Measurements from ENCODE around the gene PEMT. TPM values are rescaled to one million over a fixed set of nuclear protein-coding genes. Genes with fewer than 3 reads are reported as not detected.
A peak's percentile ranks its signal among the peaks of the same experiment; 100 is the strongest.

The PEMT gene
- total and polyA plus RNA-seq, 2 of the 8 experiments (the other 6 are each of a cell fraction or from before 2014, with no cell fraction given): 42.0 to 118 TPM

GRCh38 chr17:17539591-17539990 is 51.9 kb downstream of the PEMT start:
- H3K27me3 ChIP-seq (replicated peaks in 1 of 4; ENCODE audit: control insufficient read depth in 3 of 4, extremely low read depth in 1 of 4, insufficient read depth in 3 of 4, low read length in 3 of 4): no peaks in the 10 kb centered on the region
- H4K91ac ChIP-seq (replicated peaks; ENCODE audit: insufficient read length, low read length): no peak overlapping the region
- H3K23ac ChIP-seq (ENCODE audit: insufficient read length): no peak overlapping the region
- no peaks in the 10 kb centered on the region for H3K79me2 ChIP-seq (ENCODE audit: control insufficient read depth in 1 of 2, insufficient read depth in 2 of 2, low read length in 2 of 2)
- H3K4ac ChIP-seq (replicated peaks; ENCODE audit: insufficient read length, low read depth, low read length): no peak overlapping the region
- 90% methylated on average over 9 of the region's 10 CpGs; no CpG with 5 or more reads in 1 of the 2 experiments for WGBS, 2 experiments (ENCODE audit: extremely low coverage in 1 of 2, insufficient coverage in 1 of 2, insufficient read length in 1 of 2, insufficient replicate concordance in 2 of 2, low coverage in 1 of 2, low lambda C conversion rate in 2 of 2, missing lambda C conversion rate in 1 of 2)
- H3K4me3 ChIP-seq (ENCODE audit: extremely low read depth in 1 of 4, insufficient read depth in 2 of 4, low read depth in 3 of 4, low read length in 4 of 4): no peak overlapping the region
- no peak overlapping the region for H2BK120ac ChIP-seq (replicated peaks; ENCODE audit: low read depth, low read length)
- H3K56ac ChIP-seq (replicated peaks; ENCODE audit: insufficient read length, low read depth, low read length): no peak overlapping the region
- H3K4me2 ChIP-seq (ENCODE audit: insufficient read depth in 1 of 2, low read depth in 2 of 2, low read length in 2 of 2): no peak overlapping the region
- no peaks in the 10 kb centered on the region for H3K9me3 ChIP-seq (ENCODE audit: insufficient read depth in 2 of 2, low read depth in 1 of 2, low read length in 1 of 2)
- no peaks in the 10 kb centered on the region for H3K36me3 ChIP-seq (ENCODE audit: control insufficient read depth in 2 of 4, insufficient read depth in 4 of 4, low read length in 3 of 4)
- H4K8ac ChIP-seq (ENCODE audit: extremely low read depth, insufficient read depth, low read length): 0 out of 2 replicates have a peak overlapping the region, but pooled peaks have one; percentile 35
- no peak overlapping the region for H3K18ac ChIP-seq (ENCODE audit: extremely low read depth, low read length)
- no peaks in the 10 kb centered on the region; a peak in 1 of 7 replicates for H3K4me1 ChIP-seq (replicated peaks in 1 of 4; ENCODE audit: control insufficient read depth in 3 of 4, insufficient read depth in 4 of 4, low read length in 3 of 4)
- 0 out of 2 replicates have a peak overlapping the region, but pooled peaks have one; percentile 19 for H2AK5ac ChIP-seq (ENCODE audit: low read depth, low read length)
- DNase-seq (ENCODE audit: low read depth in 1 of 2, low spot score in 2 of 2): no peak
- H3K14ac ChIP-seq (ENCODE audit: insufficient read length): no peak overlapping the region
- no peak overlapping the region for H2BK15ac ChIP-seq (ENCODE audit: low read length)
- no peak overlapping the region for H3K9ac ChIP-seq (replicated peaks in 1 of 4; ENCODE audit: extremely low read depth in 1 of 4, low read depth in 3 of 4, low read length in 3 of 4)
- ChIA-PET POLR2A (ENCODE audit: partially characterized antibody) (interaction anchor here (0.6 to 1.7 kb wide), 3 partner anchors 15 to 43 kb away, joined by 3 to 6 read pairs (median 3); partner anchors contain the start of gene RASD1), CTCF (ENCODE audit: partially characterized antibody) (interaction anchor here (0.5 to 5.2 kb wide), 6 partner anchors 10 to 103 kb away, joined by 3 to 33 read pairs (median 3); no protein-coding TSS in a partner anchor)
- H2BK20ac ChIP-seq (ENCODE audit: low read length): no peak overlapping the region
- no peak overlapping the region for H2AFZ ChIP-seq (ENCODE audit: low read length)
- H2BK12ac ChIP-seq (ENCODE audit: low read depth, low read length): no peak overlapping the region
- no peak overlapping the region for H4K5ac ChIP-seq (ENCODE audit: insufficient read length, low read depth, low read length)
- peaks cover 0 to 2% of the 10 kb centered on the region in 2 experiments for H4K20me1 ChIP-seq (replicated peaks in 1 of 2; ENCODE audit: control insufficient read depth in 1 of 2, insufficient read depth in 2 of 2, low read length in 2 of 2)
- FAIRE-seq: no peak
- no peak overlapping the region for H3K27ac ChIP-seq (ENCODE audit: low read depth, low read length)
- H3K79me1 ChIP-seq (ENCODE audit: low read depth, low read length): no peaks in the 10 kb centered on the region
- no peak overlapping the region for H2BK5ac ChIP-seq (ENCODE audit: low read depth, low read length)
- no peaks in the 10 kb centered on the region for H3K23me2 ChIP-seq (ENCODE audit: low read depth, low read length)
- TF ChIP-seq RNF2 (IDR thresholded peaks at IDR 0.05; ENCODE audit: borderline replicate concordance, low read depth, low read length, missing control alignments, poor library complexity, severe bottlenecking): no peak
- TF ChIP-seq NRF1 (IDR thresholded peaks at IDR 0.05; ENCODE audit: low read depth, low read length): no peak
- TF ChIP-seq TAF7 (optimal IDR thresholded peaks at IDR 0.05; ENCODE audit: borderline replicate concordance, low read depth, low read length): no peak
- TF ChIP-seq E2F6 (IDR thresholded peaks at IDR 0.05): no peak
- no peak for TF ChIP-seq ATF3 (IDR thresholded peaks at IDR 0.05; ENCODE audit: insufficient read depth, low read depth, low read length)
- no peak for TF ChIP-seq FOSL1 (IDR thresholded peaks at IDR 0.05; ENCODE audit: insufficient read depth, low read depth, low read length)
- no peak for TF ChIP-seq KDM1A (IDR thresholded peaks at IDR 0.05; ENCODE audit: borderline replicate concordance, low read length)
- no peak for TF ChIP-seq RBBP5 (IDR thresholded peaks at IDR 0.05; ENCODE audit: borderline replicate concordance, low read depth, low read length)
- no peak for TF ChIP-seq POLR2AphosphoS5 (IDR thresholded peaks at IDR 0.05; ENCODE audit: low read depth, low read length)

Measured in H1 (cell line).